ENCODE results near the gene PHC2.

DNA sequence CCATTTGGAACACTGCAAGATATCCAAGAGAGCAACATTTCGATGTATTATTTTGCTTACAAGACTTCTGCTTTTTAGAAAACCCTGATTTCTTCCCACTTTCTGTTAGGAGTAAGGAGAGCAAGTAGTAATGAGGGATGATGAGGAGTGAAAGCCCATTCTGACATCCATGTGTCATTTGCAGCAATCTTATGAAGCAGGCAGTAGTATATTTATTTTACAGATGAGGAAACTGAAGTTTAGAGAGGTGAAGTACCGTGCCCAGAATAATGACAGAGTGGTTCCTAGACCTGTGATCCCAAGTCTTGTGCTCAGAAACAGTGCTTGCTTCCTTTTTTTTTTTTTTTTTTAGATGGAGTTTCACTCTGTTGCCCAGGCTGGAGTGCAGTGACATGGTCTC is 34.4 kb upstream of the PHC2 start:
- TF ChIP-seq, protein P1, sequence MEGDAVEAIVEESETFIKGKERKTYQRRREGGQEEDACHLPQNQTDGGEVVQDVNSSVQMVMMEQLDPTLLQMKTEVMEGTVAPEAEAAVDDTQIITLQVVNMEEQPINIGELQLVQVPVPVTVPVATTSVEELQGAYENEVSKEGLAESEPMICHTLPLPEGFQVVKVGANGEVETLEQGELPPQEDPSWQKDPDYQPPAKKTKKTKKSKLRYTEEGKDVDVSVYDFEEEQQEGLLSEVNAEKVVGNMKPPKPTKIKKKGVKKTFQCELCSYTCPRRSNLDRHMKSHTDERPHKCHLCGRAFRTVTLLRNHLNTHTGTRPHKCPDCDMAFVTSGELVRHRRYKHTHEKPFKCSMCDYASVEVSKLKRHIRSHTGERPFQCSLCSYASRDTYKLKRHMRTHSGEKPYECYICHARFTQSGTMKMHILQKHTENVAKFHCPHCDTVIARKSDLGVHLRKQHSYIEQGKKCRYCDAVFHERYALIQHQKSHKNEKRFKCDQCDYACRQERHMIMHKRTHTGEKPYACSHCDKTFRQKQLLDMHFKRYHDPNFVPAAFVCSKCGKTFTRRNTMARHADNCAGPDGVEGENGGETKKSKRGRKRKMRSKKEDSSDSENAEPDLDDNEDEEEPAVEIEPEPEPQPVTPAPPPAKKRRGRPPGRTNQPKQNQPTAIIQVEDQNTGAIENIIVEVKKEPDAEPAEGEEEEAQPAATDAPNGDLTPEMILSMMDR (IDR thresholded peaks at IDR 0.05; ENCODE audit: poor library complexity), result no peak
- no peak for TF ChIP-seq EZH2 (IDR thresholded peaks at IDR 0.05; ENCODE audit: borderline replicate concordance)
